ENCODE data around the gene LRRC51. TPM values are rescaled to one million over a fixed set of nuclear protein-coding genes. Genes with fewer than 3 reads are reported as not detected.

The LRRC51 gene
- total RNA-seq, 1 experiment from 2014 or later, result 19.6 TPM

DNA sequence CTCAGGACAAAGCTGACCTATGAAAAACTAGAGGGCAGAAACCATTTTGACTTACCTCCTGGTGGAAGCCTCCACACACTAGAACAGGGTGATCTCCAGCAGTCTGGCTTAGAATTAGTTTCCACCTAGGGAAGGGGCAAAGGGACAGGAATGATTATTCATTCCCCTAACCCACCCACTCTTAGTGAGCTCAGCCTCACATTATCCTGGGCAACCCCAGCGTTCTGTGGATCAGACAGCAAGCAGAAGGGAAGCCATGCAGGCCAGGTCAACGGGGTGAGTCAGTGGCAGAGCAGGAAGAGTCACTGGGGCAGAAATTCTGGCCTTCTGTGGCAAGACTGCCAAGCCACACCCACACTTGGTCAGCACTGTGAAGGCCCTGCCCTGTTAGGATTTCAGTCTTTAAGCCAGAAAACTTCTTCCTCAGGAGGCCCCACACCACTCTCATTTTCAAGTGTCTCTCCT lies 10.8 kb upstream of the LRRC51 start:
- Histone ChIP-seq H3K36me3 (ENCODE audit: low read depth) (peaks cover 27% of the 10 kb centered on the region), H3K4me3 (peak overlapping the region; percentile 35; the same call in 1 of the 2 replicates), H3F3A (ENCODE audit: insufficient read depth, low read depth) (peaks cover 41% of the 10 kb centered on the region), H4K20me1 (ENCODE audit: insufficient read depth) (peaks cover 4% of the 10 kb centered on the region; the same call in 1 of the 2 replicates), H3K4me1 (replicated peaks; ENCODE audit: insufficient read depth) (peaks cover 57% of the 10 kb centered on the region), H3K27ac (peak overlapping the region; percentile 83), H3K27me3 (ENCODE audit: insufficient read depth, low read depth) (no peaks in the 10 kb centered on the region), H2AFZ (no peak overlapping the region), H3K79me2 (ENCODE audit: low read depth) (peaks cover 87% of the 10 kb centered on the region), H3K9me2 (ENCODE audit: insufficient read depth) (no peaks in the 10 kb centered on the region), H3K4me2 (peak overlapping the region; percentile 78), H3K9me3 (ENCODE audit: insufficient read depth, low read depth) (no peaks in the 10 kb centered on the region)
- ChIA-PET POLR2A (ENCODE audit: unreplicated experiment) (interaction anchor here (0.6 to 0.7 kb wide), 2 partner anchors 12 to 21 kb away, joined by 3 read pairs; no protein-coding TSS in a partner anchor), CTCF (interaction anchor here (0.5 to 1.0 kb wide), 2 partner anchors 10 to 21 kb away, joined by 4 to 13 read pairs; no protein-coding TSS in a partner anchor)
- TF ChIP-seq, protein P1, sequence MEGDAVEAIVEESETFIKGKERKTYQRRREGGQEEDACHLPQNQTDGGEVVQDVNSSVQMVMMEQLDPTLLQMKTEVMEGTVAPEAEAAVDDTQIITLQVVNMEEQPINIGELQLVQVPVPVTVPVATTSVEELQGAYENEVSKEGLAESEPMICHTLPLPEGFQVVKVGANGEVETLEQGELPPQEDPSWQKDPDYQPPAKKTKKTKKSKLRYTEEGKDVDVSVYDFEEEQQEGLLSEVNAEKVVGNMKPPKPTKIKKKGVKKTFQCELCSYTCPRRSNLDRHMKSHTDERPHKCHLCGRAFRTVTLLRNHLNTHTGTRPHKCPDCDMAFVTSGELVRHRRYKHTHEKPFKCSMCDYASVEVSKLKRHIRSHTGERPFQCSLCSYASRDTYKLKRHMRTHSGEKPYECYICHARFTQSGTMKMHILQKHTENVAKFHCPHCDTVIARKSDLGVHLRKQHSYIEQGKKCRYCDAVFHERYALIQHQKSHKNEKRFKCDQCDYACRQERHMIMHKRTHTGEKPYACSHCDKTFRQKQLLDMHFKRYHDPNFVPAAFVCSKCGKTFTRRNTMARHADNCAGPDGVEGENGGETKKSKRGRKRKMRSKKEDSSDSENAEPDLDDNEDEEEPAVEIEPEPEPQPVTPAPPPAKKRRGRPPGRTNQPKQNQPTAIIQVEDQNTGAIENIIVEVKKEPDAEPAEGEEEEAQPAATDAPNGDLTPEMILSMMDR (conservative IDR thresholded peaks at IDR 0.05), result no peak
- TF ChIP-seq EZH2 (IDR thresholded peaks at IDR 0.05; ENCODE audit: low read depth), result no peak
- BruUV-seq (replicated peaks), result no TSS peak
- DNase-seq, result peak; percentile 84 to 87
- intact Hi-C loops (cut with micrococcal nuclease; ENCODE audit: unreplicated experiment), result loop anchor here (1.0 kb wide), 1 partner anchor 29 kb away; no protein-coding TSS in a partner anchor

DNA sequence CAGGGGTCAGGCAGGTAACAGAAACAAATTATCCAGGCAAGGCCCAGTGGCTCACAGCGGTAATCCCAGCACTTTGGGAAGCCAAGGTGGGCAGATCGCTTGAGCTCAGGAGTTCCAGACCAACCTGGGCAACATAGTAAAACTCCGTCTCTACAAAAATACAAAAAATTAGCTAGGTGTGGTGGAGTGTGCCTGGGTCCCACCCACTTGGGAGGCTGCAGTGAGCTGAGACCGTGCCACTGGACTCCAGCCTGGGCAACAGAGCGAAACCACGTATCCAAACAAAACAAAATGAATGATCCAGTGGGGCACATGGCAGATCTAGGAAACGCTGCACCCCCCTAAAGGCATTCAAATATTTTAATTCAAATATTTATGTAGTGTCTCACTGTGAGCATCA lies 10.2 kb upstream of the LRRC51 start:
- no peaks in the 10 kb centered on the region for H3K9me3 ChIP-seq (ENCODE audit: insufficient read depth, low read depth)
- peak overlapping the region; percentile 83 for H3K27ac ChIP-seq
- H3K79me2 ChIP-seq (ENCODE audit: low read depth), result peaks cover 90% of the 10 kb centered on the region
- H3K36me3 ChIP-seq (ENCODE audit: low read depth), result peaks cover 24% of the 10 kb centered on the region
- H2AFZ ChIP-seq, result no peak overlapping the region
- CTCF ChIA-PET, result interaction anchor here (1.0 to 1.5 kb wide), 2 partner anchors 20 to 45 kb away, joined by 4 to 5 read pairs; no protein-coding TSS in a partner anchor
- POLR2A ChIA-PET (ENCODE audit: unreplicated experiment), result interaction anchor here (0.7 kb wide), 1 partner anchor 11 kb away, joined by 3 read pairs; no protein-coding TSS in a partner anchor
- no peaks in the 10 kb centered on the region for H3K27me3 ChIP-seq (ENCODE audit: insufficient read depth, low read depth)
- BruUV-seq (replicated peaks), result TSS peak; percentile 63
- peaks cover 4% of the 10 kb centered on the region; the same call in 1 of the 2 replicates for H4K20me1 ChIP-seq (ENCODE audit: insufficient read depth)
- no peaks in the 10 kb centered on the region for H3K9me2 ChIP-seq (ENCODE audit: insufficient read depth)
- intact Hi-C loops (cut with micrococcal nuclease; ENCODE audit: unreplicated experiment), result loop anchor here (1.0 kb wide), 1 partner anchor 29 kb away; no protein-coding TSS in a partner anchor
- peak overlapping the region; percentile 33 for H3K4me3 ChIP-seq
- TF ChIP-seq, protein P1 (conservative IDR thresholded peaks at IDR 0.05), result no peak
- no peak for TF ChIP-seq EZH2 (IDR thresholded peaks at IDR 0.05; ENCODE audit: low read depth)
- peaks cover 57% of the 10 kb centered on the region for H3K4me1 ChIP-seq (replicated peaks; ENCODE audit: insufficient read depth)
- DNase-seq, result no peak
- H3F3A ChIP-seq (ENCODE audit: insufficient read depth, low read depth), result peaks cover 41% of the 10 kb centered on the region
- peak overlapping the region; percentile 78 for H3K4me2 ChIP-seq

DNA sequence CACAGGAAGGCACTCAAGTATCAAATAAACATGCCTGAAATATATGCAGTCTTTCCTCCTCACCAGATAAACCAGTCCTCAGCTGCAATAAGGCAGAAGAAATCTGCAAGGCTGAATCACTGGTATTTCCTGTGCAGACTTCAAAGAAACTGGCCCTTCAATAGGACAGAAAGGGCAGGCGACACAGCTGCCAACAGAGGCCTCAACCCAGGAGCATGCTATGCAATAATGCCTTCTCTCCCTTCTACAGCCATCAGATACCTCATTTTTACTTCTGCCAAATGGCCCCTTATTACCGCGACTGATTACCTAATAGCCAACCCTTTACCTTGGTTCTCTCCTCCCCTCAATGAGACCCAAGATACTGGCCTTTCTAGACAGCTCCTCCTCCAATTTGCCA lies 8.3 kb upstream of the LRRC51 start:
- BruUV-seq (replicated peaks), result no TSS peak
- Histone ChIP-seq H3K79me2 (ENCODE audit: low read depth) (peaks cover 90% of the 10 kb centered on the region), H4K20me1 (ENCODE audit: insufficient read depth) (peaks cover 7% of the 10 kb centered on the region; the same call in 1 of the 2 replicates), H3F3A (ENCODE audit: insufficient read depth, low read depth) (peaks cover 41% of the 10 kb centered on the region), H3K9me2 (ENCODE audit: insufficient read depth) (no peaks in the 10 kb centered on the region), H3K9me3 (ENCODE audit: insufficient read depth, low read depth) (no peaks in the 10 kb centered on the region), H3K4me2 (peak overlapping the region; percentile 78), H3K4me3 (no peak overlapping the region), H2AFZ (no peak overlapping the region), H3K27ac (peak overlapping the region; percentile 83), H3K36me3 (ENCODE audit: low read depth) (peaks cover 20% of the 10 kb centered on the region), H3K27me3 (ENCODE audit: insufficient read depth, low read depth) (no peaks in the 10 kb centered on the region), H3K4me1 (replicated peaks; ENCODE audit: insufficient read depth) (peaks cover 63% of the 10 kb centered on the region)
- POLR2A ChIA-PET (ENCODE audit: unreplicated experiment), result interaction anchor here (0.7 to 1.0 kb wide), 2 partner anchors 32 to 47 kb away, joined by 3 to 6 read pairs; no protein-coding TSS in a partner anchor
- DNase-seq, result peak; percentile 72 to 97
- intact Hi-C loops (cut with micrococcal nuclease; ENCODE audit: unreplicated experiment), result loop anchor here (1.0 kb wide), 2 partner anchors 8 to 31 kb away; partner anchors contain the start of genes LAMTOR1, LRRC51 and NUMA1
- TF ChIP-seq, protein P1 (conservative IDR thresholded peaks at IDR 0.05), result no peak
- no peak for TF ChIP-seq EZH2 (IDR thresholded peaks at IDR 0.05; ENCODE audit: low read depth)
- CTCF ChIA-PET, result interaction anchor here (0.7 to 1.5 kb wide), 2 partner anchors 19 to 501 kb away, joined by 4 to 5 read pairs; no protein-coding TSS in a partner anchor

Data from PC-9 (cell line).